Subcutaneous abdominal adipose tissue (tissue), 5 donors: Measurements from ENCODE around the gene TEAD1.

Experiments
- H3K27ac ChIP-seq: one replicate; pipeline ENCODE4 v1.7.0; 2013; ENCODE audit warnings: low read depth, mild to moderate bottlenecking, inconsistent platforms, low read length, moderate library complexity
- H3K27me3 ChIP-seq, 5 donors: one replicate each; pipeline ENCODE4 v1.7.0; 2013; ENCODE audit warnings: low read length in 5 of 5, inconsistent platforms in 1 of 5; ENCODE audit not compliant: control insufficient read depth in 5 of 5, insufficient read depth in 4 of 5
- H3K36me3 ChIP-seq, 5 donors: one replicate each; pipeline ENCODE4 v1.7.0; 2013; ENCODE audit warnings: low read length in 5 of 5; ENCODE audit not compliant: control insufficient read depth in 5 of 5, insufficient read depth in 5 of 5
- H3K4me1 ChIP-seq, 5 donors: one replicate each; pipeline ENCODE4 v1.7.0; 2013; ENCODE audit warnings: low read length in 5 of 5, mild to moderate bottlenecking in 3 of 5, moderate library complexity in 1 of 5; ENCODE audit not compliant: control insufficient read depth in 5 of 5, insufficient read depth in 5 of 5
- H3K4me3 ChIP-seq, 5 donors: one replicate each; pipeline ENCODE4 v1.7.0; 2013; ENCODE audit warnings: low read length in 5 of 5, low read depth in 1 of 5
- H3K9ac ChIP-seq, 5 donors: one replicate each; pipeline ENCODE4 v1.7.0; 2013; ENCODE audit warnings: low read length in 5 of 5, mild to moderate bottlenecking in 4 of 5, moderate library complexity in 3 of 5
- H3K9me3 ChIP-seq, 5 donors: one replicate each; pipeline ENCODE4 v1.7.0; 2013; ENCODE audit warnings: low read length in 5 of 5; ENCODE audit not compliant: control insufficient read depth in 5 of 5
- donor health status: healthy.
- donor health status: healthy.
- donor health status: healthy.
- donor health status: healthy.
- donor health status: healthy.

TEAD1 gene

GRCh38 chr11:12767577-12767976 is 93.4 kb downstream of the TEAD1 start:
- Histone ChIP-seq H3K4me3 (no peak overlapping the region), H3K9ac (peak overlapping the region in 1 of 5 donors; percentile 27), H3K4me1 (peaks cover 8 to 49% (median 43%) of the 10 kb centered on the region in 5 donors), H3K9me3 (no peaks in the 10 kb centered on the region), H3K27ac (peak overlapping the region; percentile 15), H3K36me3 (peaks cover 8 to 21% (median 15%) of the 10 kb centered on the region in 5 donors), H3K27me3 (no peaks in the 10 kb centered on the region)

GRCh38 chr11:12768726-12769673 is 94.8 kb downstream of the TEAD1 start:
- Histone ChIP-seq H3K27me3 (no peaks in the 10 kb centered on the region), H3K27ac (peak overlapping the region; percentile 70), H3K4me1 (peaks cover 8 to 54% (median 43%) of the 10 kb centered on the region in 5 donors)

GRCh38 chr11:12769834-12770345 is 95.7 kb downstream of the TEAD1 start:
- Histone ChIP-seq H3K27me3 (no peaks in the 10 kb centered on the region), H3K27ac (peak overlapping the region; percentile 70), H3K9ac (peak overlapping the region in 3 of 5 donors; percentile 34 to 54 (median 41))

More at GRCh38 chr11:12768726-12769673, 94.8 kb downstream of the TEAD1 start:
- no peaks in the 10 kb centered on the region for H3K9me3 ChIP-seq
- peaks cover 10 to 21% (median 18%) of the 10 kb centered on the region in 5 donors for H3K36me3 ChIP-seq
- H3K4me3 ChIP-seq = no peak overlapping the region
- peak overlapping the region in 3 of 5 donors; percentile 34 to 54 (median 41) for H3K9ac ChIP-seq

GRCh38 chr11:12770435-12770834 is 96.2 kb downstream of the TEAD1 start:
- H3K27ac ChIP-seq = peak overlapping the region; percentile 19
- H3K4me1 ChIP-seq = peaks cover 8 to 54% (median 43%) of the 10 kb centered on the region in 5 donors
- peaks cover 0 to 8% (median 7%) of the 10 kb centered on the region in 5 donors for H3K36me3 ChIP-seq
- no peak overlapping the region for H3K4me3 ChIP-seq
- H3K27me3 ChIP-seq = no peaks in the 10 kb centered on the region
- H3K9me3 ChIP-seq = no peaks in the 10 kb centered on the region
- no peak overlapping the region for H3K9ac ChIP-seq

More at GRCh38 chr11:12769834-12770345, 95.7 kb downstream of the TEAD1 start:
- Histone ChIP-seq H3K4me1 (peaks cover 8 to 54% (median 43%) of the 10 kb centered on the region in 5 donors), H3K36me3 (peaks cover 5 to 13% (median 12%) of the 10 kb centered on the region in 5 donors), H3K4me3 (no peak overlapping the region), H3K9me3 (no peaks in the 10 kb centered on the region)

GRCh38 chr11:12770966-12771597 is 96.9 kb downstream of the TEAD1 start:
- Histone ChIP-seq H3K4me1 (peaks cover 8 to 54% (median 43%) of the 10 kb centered on the region in 5 donors), H3K4me3 (no peak overlapping the region), H3K27ac (peak overlapping the region; percentile 19), H3K9me3 (no peaks in the 10 kb centered on the region), H3K27me3 (no peaks in the 10 kb centered on the region), H3K9ac (peak overlapping the region in 1 of 5 donors; percentile 44), H3K36me3 (peaks cover 0 to 7% (median 4%) of the 10 kb centered on the region in 5 donors)

GRCh38 chr11:12771875-12772274 is 97.7 kb downstream of the TEAD1 start:
- H3K36me3 ChIP-seq = peaks cover 0 to 3% (median under 1%) of the 10 kb centered on the region in 5 donors
- no peak overlapping the region for H3K4me3 ChIP-seq
- peaks cover 8 to 52% (median 43%) of the 10 kb centered on the region in 5 donors for H3K4me1 ChIP-seq
- no peaks in the 10 kb centered on the region for H3K9me3 ChIP-seq
- H3K9ac ChIP-seq = peak overlapping the region in 1 of 5 donors; percentile 4
- H3K27ac ChIP-seq = peak overlapping the region; percentile 19
- H3K27me3 ChIP-seq = no peaks in the 10 kb centered on the region

GRCh38 chr11:12772324-12772723 is 98.1 kb downstream of the TEAD1 start:
- H3K36me3 ChIP-seq = peaks cover 0 to 2% (median 0%) of the 10 kb centered on the region in 5 donors
- peaks cover 8 to 49% (median 39%) of the 10 kb centered on the region in 5 donors for H3K4me1 ChIP-seq
- no peaks in the 10 kb centered on the region for H3K9me3 ChIP-seq
- H3K9ac ChIP-seq = no peak overlapping the region
- no peak overlapping the region for H3K27ac ChIP-seq
- H3K4me3 ChIP-seq = no peak overlapping the region
- H3K27me3 ChIP-seq = no peaks in the 10 kb centered on the region

GRCh38 chr11:12773591-12773990 is 99.4 kb downstream of the TEAD1 start:
- Histone ChIP-seq H3K4me3 (no peak overlapping the region), H3K27me3 (no peaks in the 10 kb centered on the region), H3K36me3 (peaks cover 0 to 2% (median 0%) of the 10 kb centered on the region in 5 donors), H3K9ac (no peak overlapping the region), H3K4me1 (peaks cover 8 to 49% (median 34%) of the 10 kb centered on the region in 5 donors), H3K27ac (no peak overlapping the region), H3K9me3 (no peaks in the 10 kb centered on the region)

- no peak overlapping the region for H3K9ac ChIP-seq
- no peak overlapping the region for H3K27ac ChIP-seq
- peaks cover 0 to 33% (median 18%) of the 10 kb centered on the region in 5 donors for H3K4me1 ChIP-seq
- H3K27me3 ChIP-seq = no peaks in the 10 kb centered on the region
- peaks cover 0 to 2% (median 0%) of the 10 kb centered on the region in 5 donors for H3K36me3 ChIP-seq
- H3K9me3 ChIP-seq = no peaks in the 10 kb centered on the region
- H3K4me3 ChIP-seq = no peak overlapping the region
Measured at GRCh38 chr11:12775955-12776354, 101.7 kb downstream of the TEAD1 start.
